A549 (cell line): Measurements from ENCODE around the gene METTL9.

Experiments used
- BHLHE40 ChIP-seq: IDR thresholded peaks from 2 replicates; pipeline ENCODE4 v1.6.1; 2012; ENCODE audit warnings: low read depth, low read length, inconsistent platforms
- CEBPB ChIP-seq, 2 experiments: fragments of >200 bp in 1 of 2; sonication (Bioruptor Twin) in 1 of 2; formaldehyde crosslinking in 1 of 2; IDR thresholded peaks; 2 replicates each; pipeline ENCODE4 v1.6.1; 2012 to 2016
- ESRRA ChIP-seq: fragments of 150-350 bp; IDR thresholded peaks from 2 replicates; pipeline ENCODE4 v1.6.1; 2014; ENCODE audit warnings: mild to moderate bottlenecking, low read length, borderline replicate concordance
- FOSL2 ChIP-seq, 2 experiments: fragments of 450-650 bp in 1 of 2; fragments of >200 bp in 1 of 2; sonication (Bioruptor Twin) in 1 of 2; formaldehyde crosslinking; IDR thresholded peaks; 2 replicates each; pipeline versions ENCODE4 v1.5.0 to v1.6.1; 2016 to 2020; ENCODE audit warnings: mild to moderate bottlenecking in 1 of 2, moderate library complexity in 1 of 2
- MAX ChIP-seq: IDR thresholded peaks from 2 replicates; pipeline ENCODE4 v1.6.1; 2012
- MAZ ChIP-seq: fragments of 150-350 bp; IDR thresholded peaks from 2 replicates; pipeline ENCODE4 v1.6.1; 2014; ENCODE audit warnings: antibody characterized with exemption, low read depth, low read length, borderline replicate concordance
- MYC ChIP-seq: IDR thresholded peaks from 2 replicates; pipeline ENCODE4 v1.6.1; 2012; ENCODE audit warnings: mild to moderate bottlenecking, inconsistent platforms, low read length, improper control_type of control experiment, borderline replicate concordance
- POLR2A ChIP-seq: IDR thresholded peaks from 2 replicates; pipeline ENCODE4 v1.6.1; 2012; ENCODE audit warnings: mild to moderate bottlenecking, low read length
- SMC3 ChIP-seq: fragments of >200 bp; sonication (Bioruptor Twin); formaldehyde crosslinking; IDR thresholded peaks from 3 replicates; pipeline ENCODE4 v1.6.1; 2018; ENCODE audit warnings: inconsistent platforms
- SREBF2 ChIP-seq: fragments of 450-650 bp; IDR thresholded peaks from 2 replicates; pipeline ENCODE4 v1.6.1; 2014; ENCODE audit warnings: mild to moderate bottlenecking, moderate library complexity
- TF ChIP-seq, protein P1 (sequence below): fragments of >200 bp; sonication (Bioruptor Twin); formaldehyde crosslinking; IDR thresholded peaks from 3 replicates; pipeline ENCODE4 v1.5.1; 2016
- TF ChIP-seq, protein P2 (sequence below): fragments of 450-650 bp; IDR thresholded peaks from 2 replicates; pipeline ENCODE4 v1.6.1; 2014; ENCODE audit warnings: antibody characterized with exemption

DNA sequence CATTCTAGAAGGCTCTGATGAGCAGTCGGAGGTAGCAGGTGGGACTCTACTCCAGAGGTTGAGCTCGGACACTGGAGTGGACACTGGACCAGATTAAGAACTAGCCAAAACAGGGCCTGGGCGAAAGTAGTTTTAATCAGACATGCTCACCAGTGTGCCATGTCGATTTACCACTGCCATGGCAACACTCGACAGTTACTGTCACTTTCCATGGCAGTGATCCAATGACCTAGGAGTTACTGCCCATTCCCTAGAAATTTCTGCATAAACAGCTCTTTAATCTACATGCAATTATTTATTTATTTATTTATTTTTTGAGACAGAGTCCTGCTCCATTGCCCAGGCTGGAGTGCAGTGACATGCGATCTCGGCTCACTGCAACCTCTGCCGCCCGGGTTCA, 7.2 kb upstream of the METTL9 start:
- TF ChIP-seq MAZ (no peak), SMC3 (no peak), BHLHE40 (no peak), CEBPB (IDR thresholded peaks at IDR 0.05) (no peak), MAX (no peak), MYC (no peak), SREBF2 (no peak), FOSL2 (IDR thresholded peaks at IDR 0.05) (no peak), FOSL2 (CRISPR knock-in tag; IDR thresholded peaks at IDR 0.05) (no peak), ESRRA (no peak), POLR2A (no peak)
- TF ChIP-seq, protein P1, sequence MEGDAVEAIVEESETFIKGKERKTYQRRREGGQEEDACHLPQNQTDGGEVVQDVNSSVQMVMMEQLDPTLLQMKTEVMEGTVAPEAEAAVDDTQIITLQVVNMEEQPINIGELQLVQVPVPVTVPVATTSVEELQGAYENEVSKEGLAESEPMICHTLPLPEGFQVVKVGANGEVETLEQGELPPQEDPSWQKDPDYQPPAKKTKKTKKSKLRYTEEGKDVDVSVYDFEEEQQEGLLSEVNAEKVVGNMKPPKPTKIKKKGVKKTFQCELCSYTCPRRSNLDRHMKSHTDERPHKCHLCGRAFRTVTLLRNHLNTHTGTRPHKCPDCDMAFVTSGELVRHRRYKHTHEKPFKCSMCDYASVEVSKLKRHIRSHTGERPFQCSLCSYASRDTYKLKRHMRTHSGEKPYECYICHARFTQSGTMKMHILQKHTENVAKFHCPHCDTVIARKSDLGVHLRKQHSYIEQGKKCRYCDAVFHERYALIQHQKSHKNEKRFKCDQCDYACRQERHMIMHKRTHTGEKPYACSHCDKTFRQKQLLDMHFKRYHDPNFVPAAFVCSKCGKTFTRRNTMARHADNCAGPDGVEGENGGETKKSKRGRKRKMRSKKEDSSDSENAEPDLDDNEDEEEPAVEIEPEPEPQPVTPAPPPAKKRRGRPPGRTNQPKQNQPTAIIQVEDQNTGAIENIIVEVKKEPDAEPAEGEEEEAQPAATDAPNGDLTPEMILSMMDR: no peak
- TF ChIP-seq, protein P2, sequence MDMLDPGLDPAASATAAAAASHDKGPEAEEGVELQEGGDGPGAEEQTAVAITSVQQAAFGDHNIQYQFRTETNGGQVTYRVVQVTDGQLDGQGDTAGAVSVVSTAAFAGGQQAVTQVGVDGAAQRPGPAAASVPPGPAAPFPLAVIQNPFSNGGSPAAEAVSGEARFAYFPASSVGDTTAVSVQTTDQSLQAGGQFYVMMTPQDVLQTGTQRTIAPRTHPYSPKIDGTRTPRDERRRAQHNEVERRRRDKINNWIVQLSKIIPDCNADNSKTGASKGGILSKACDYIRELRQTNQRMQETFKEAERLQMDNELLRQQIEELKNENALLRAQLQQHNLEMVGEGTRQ: no peak
